ENCODE measurements around the gene TAL2.
"Not testable (repeated sequence)": the region's sequence is repeated elsewhere in the genome, so short reads cannot be mapped to it uniquely, and the experiment has no call there.

TAL2 gene

GRCh38 chr9:105701145-105701544 lies 38.9 kb downstream of the TAL2 start:
- DNase-seq (ENCODE audit: low read depth in 2 of 2): no peak
- no peak for TF ChIP-seq CTCF (IDR thresholded peaks at IDR 0.05; ENCODE audit: low read depth, low read length)
- H3K4me3 ChIP-seq (replicated peaks in 1 of 2; ENCODE audit: low read depth in 2 of 2, low read length in 2 of 2): no peak overlapping the region

GRCh38 chr9:105702207-105702606 lies 40.0 kb downstream of the TAL2 start:
- no peak overlapping the region for H3K4me3 ChIP-seq (replicated peaks in 1 of 2; ENCODE audit: low read depth in 2 of 2, low read length in 2 of 2)
- no peak for DNase-seq (ENCODE audit: low read depth in 2 of 2)
- no peak for TF ChIP-seq CTCF (IDR thresholded peaks at IDR 0.05; ENCODE audit: low read depth, low read length)

- not testable (repeated sequence) for H3K4me3 ChIP-seq (replicated peaks in 1 of 2; ENCODE audit: low read depth in 2 of 2, low read length in 2 of 2); DNase-seq (ENCODE audit: low read depth in 2 of 2)
These were observed 41.4 kb downstream of the TAL2 start for GRCh38 chr9:105703638-105704037.

- no peak for TF ChIP-seq CTCF (IDR thresholded peaks at IDR 0.05; ENCODE audit: low read depth, low read length)
- DNase-seq (ENCODE audit: low read depth in 2 of 2): no peak
These were observed 43.9 kb downstream of the TAL2 start for GRCh38 chr9:105706156-105706555.

GRCh38 chr9:105708405-105708804 lies 46.1 kb downstream of the TAL2 start:
- TF ChIP-seq CTCF (IDR thresholded peaks at IDR 0.05; ENCODE audit: low read depth, low read length): no peak
- no peak for DNase-seq (ENCODE audit: low read depth in 2 of 2)

More at GRCh38 chr9:105706156-105706555, 43.9 kb downstream of the TAL2 start:
- H3K4me3 ChIP-seq (replicated peaks in 1 of 2; ENCODE audit: low read depth in 2 of 2, low read length in 2 of 2): no peak overlapping the region

GRCh38 chr9:105710638-105711037 lies 48.4 kb downstream of the TAL2 start:
- no peak for DNase-seq (ENCODE audit: low read depth in 2 of 2)
- no peak for TF ChIP-seq CTCF (IDR thresholded peaks at IDR 0.05; ENCODE audit: low read depth, low read length)
- no peak overlapping the region for H3K4me3 ChIP-seq (replicated peaks in 1 of 2; ENCODE audit: low read depth in 2 of 2, low read length in 2 of 2)

More at GRCh38 chr9:105708405-105708804, 46.1 kb downstream of the TAL2 start:
- H3K4me3 ChIP-seq (replicated peaks in 1 of 2; ENCODE audit: low read depth in 2 of 2, low read length in 2 of 2): no peak overlapping the region

- no peak overlapping the region for H3K4me3 ChIP-seq (replicated peaks in 1 of 2; ENCODE audit: low read depth in 2 of 2, low read length in 2 of 2)
- DNase-seq (ENCODE audit: low read depth in 2 of 2): no peak
- TF ChIP-seq CTCF (IDR thresholded peaks at IDR 0.05; ENCODE audit: low read depth, low read length): no peak
These were observed 49.6 kb downstream of the TAL2 start for GRCh38 chr9:105711867-105712266.
